ENCODE measurements around the gene GTF2I.

- TF ChIP-seq CTCF (IDR thresholded peaks at IDR 0.05; ENCODE audit: insufficient read depth, low read depth, low read length) (no peak), EZH2 (IDR thresholded peaks at IDR 0.05; ENCODE audit: insufficient read depth, low read length) (no peak)
Measured at GRCh38 chr7:74725840-74726239, 68.3 kb downstream of the GTF2I start.
